SK-N-SH treated with all-trans-retinoic acid at 6 μM for 48 hours (cell line): ENCODE measurements around the gene ANKHD1.

Experiments
- ATAC-seq: fragments of 200-7000 bp; cut with Tn5 transposase; 3 replicates; pipeline ENCODE4 v1.9.1; 2020; ENCODE audit warnings: mild to moderate bottlenecking, moderate library complexity
- BACH2 ChIP-seq: fragments of 250-450 bp; sonication (Bioruptor Pico); IDR thresholded peaks from 2 replicates; pipeline ENCODE4 v1.9.0; 2021; ENCODE audit warnings: mild to moderate bottlenecking, borderline replicate concordance
- CREB5 ChIP-seq: fragments of 250-450 bp; sonication (Bioruptor Pico); IDR thresholded peaks from 2 replicates; pipeline ENCODE4 v1.5.1; 2020; ENCODE audit warnings: low read depth, mild to moderate bottlenecking, moderate library complexity
- CSDC2 ChIP-seq: fragments of 250-450 bp; sonication (Bioruptor Pico); IDR thresholded peaks from 2 replicates; pipeline ENCODE4 v1.5.0; 2020; ENCODE audit warnings: mild to moderate bottlenecking, moderate library complexity
- ESRRG ChIP-seq: fragments of 250-450 bp; sonication (Bioruptor Pico); IDR thresholded peaks from 2 replicates; pipeline ENCODE4 v1.6.1; 2021; ENCODE audit warnings: mild to moderate bottlenecking
- GLIS3 ChIP-seq: fragments of 250-450 bp; sonication (Bioruptor Pico); IDR thresholded peaks from 2 replicates; pipeline ENCODE4 v1.5.0; 2020; ENCODE audit warnings: mild to moderate bottlenecking, moderate library complexity
- ISL1 ChIP-seq: fragments of 250-450 bp; sonication (Bioruptor Pico); IDR thresholded peaks from 2 replicates; pipeline ENCODE4 v2.1.2; 2022; ENCODE audit warnings: mild to moderate bottlenecking, moderate library complexity
- OSR1 ChIP-seq: fragments of 250-450 bp; sonication (Bioruptor Pico); IDR thresholded peaks from 2 replicates; pipeline ENCODE4 v1.8.0; 2022; ENCODE audit warnings: moderate library complexity, mild to moderate bottlenecking, inconsistent platforms
- POU6F1 ChIP-seq: fragments of 250-450 bp; sonication (Bioruptor Pico); IDR thresholded peaks from 2 replicates; pipeline ENCODE4 v1.8.0; 2021; ENCODE audit warnings: low read depth, mild to moderate bottlenecking, moderate library complexity, borderline replicate concordance
- PPARA ChIP-seq: fragments of 250-450 bp; sonication (Bioruptor Pico); IDR thresholded peaks from 2 replicates; pipeline ENCODE4 v1.5.0; 2020; ENCODE audit warnings: mild to moderate bottlenecking, borderline replicate concordance
- RARB ChIP-seq: fragments of 250-450 bp; sonication (Bioruptor Pico); IDR thresholded peaks from 2 replicates; pipeline ENCODE4 v1.8.0; 2021; ENCODE audit warnings: mild to moderate bottlenecking, moderate library complexity
- TCF4 ChIP-seq: fragments of 250-450 bp; sonication (Bioruptor Pico); IDR thresholded peaks from 2 replicates; pipeline ENCODE4 v1.8.0; 2021; ENCODE audit warnings: mild to moderate bottlenecking, moderate library complexity, borderline replicate concordance
- TOX ChIP-seq: fragments of 250-450 bp; sonication (Bioruptor Pico); IDR thresholded peaks from 2 replicates; pipeline ENCODE4 v1.8.0; 2021; ENCODE audit warnings: mild to moderate bottlenecking, moderate library complexity, borderline replicate concordance
- ZFP3 ChIP-seq: fragments of 250-450 bp; sonication (Bioruptor Pico); IDR thresholded peaks from 2 replicates; pipeline ENCODE4 v1.5.0; 2020; ENCODE audit warnings: mild to moderate bottlenecking, moderate library complexity
- ZFP30 ChIP-seq: fragments of 450-650 bp; formaldehyde crosslinking; IDR thresholded peaks from 2 replicates; pipeline ENCODE4 v1.5.0; 2022; ENCODE audit warnings: mild to moderate bottlenecking, moderate library complexity
- ZNF565 ChIP-seq: fragments of 450-650 bp; formaldehyde crosslinking; conservative IDR thresholded peaks from 2 replicates; pipeline ENCODE4 v1.5.0; 2020; ENCODE audit warnings: low read depth, mild to moderate bottlenecking, moderate library complexity
- ZNF70 ChIP-seq: fragments of 450-650 bp; formaldehyde crosslinking; IDR thresholded peaks from 2 replicates; pipeline ENCODE4 v1.5.0; 2020; ENCODE audit warnings: mild to moderate bottlenecking, moderate library complexity
- ZNF8 ChIP-seq: fragments of 450-650 bp; formaldehyde crosslinking; IDR thresholded peaks from 2 replicates; pipeline ENCODE4 v1.5.0; 2020; ENCODE audit warnings: mild to moderate bottlenecking, moderate library complexity
- TF ChIP-seq, protein P1 (sequence below): fragments of 250-450 bp; sonication (Bioruptor Pico); IDR thresholded peaks from 2 replicates; pipeline ENCODE4 v1.5.0; 2020; ENCODE audit warnings: mild to moderate bottlenecking, moderate library complexity
- TF ChIP-seq, protein P2 (sequence below): fragments of 250-450 bp; sonication (Bioruptor Pico); IDR thresholded peaks from 2 replicates; pipeline ENCODE4 v1.8.0; 2020; ENCODE audit warnings: mild to moderate bottlenecking, moderate library complexity, borderline replicate concordance
- TF ChIP-seq, protein P3 (sequence below): fragments of 250-450 bp; sonication (Bioruptor Pico); IDR thresholded peaks from 2 replicates; pipeline ENCODE4 v1.5.1; 2021; ENCODE audit warnings: mild to moderate bottlenecking, moderate library complexity

The ANKHD1 gene

DNA sequence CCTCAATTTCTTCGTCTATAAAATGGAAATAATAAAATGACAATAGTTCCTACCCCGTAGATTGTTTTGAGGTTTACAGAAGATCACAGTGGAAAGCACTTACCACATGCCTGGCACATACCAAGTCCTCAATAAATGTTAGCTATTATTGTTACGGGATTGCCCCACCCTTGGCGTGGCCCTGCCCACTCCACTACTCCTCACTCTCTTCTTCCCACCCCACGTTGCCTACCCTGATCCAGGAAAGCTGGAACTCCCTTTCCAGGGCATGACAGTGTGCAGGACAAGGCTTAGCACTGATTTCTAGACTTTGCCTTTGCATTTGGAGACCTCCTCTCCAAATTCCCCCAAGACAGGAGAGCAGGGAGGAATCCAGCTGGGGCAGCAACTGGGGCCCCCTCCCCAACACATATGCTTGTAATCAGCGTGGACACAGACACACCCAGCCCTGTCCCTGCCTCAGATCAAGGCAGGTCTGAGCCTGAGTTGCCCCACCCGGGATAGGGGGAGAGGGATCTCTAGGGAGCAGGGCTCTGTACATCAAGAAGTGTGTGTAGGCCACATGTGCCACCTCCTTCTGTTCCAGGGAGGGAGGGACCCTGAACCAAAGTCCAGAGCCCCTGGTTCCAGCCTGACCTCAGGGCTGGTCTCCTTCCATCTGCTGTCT, 34.9 kb upstream of the ANKHD1 start:
- ATAC-seq = no peak
- no peak for TF ChIP-seq ZNF565 (CRISPR knock-in tag)
- TF ChIP-seq CREB5 (CRISPR knock-in tag) = no peak
- no peak for TF ChIP-seq CSDC2 (CRISPR knock-in tag)
- no peak for TF ChIP-seq ZNF70 (CRISPR knock-in tag)
- no peak for TF ChIP-seq ZFP3 (CRISPR knock-in tag)
- TF ChIP-seq ZNF8 (CRISPR knock-in tag) = no peak
- no peak for TF ChIP-seq ESRRG (CRISPR knock-in tag)
- TF ChIP-seq PPARA (CRISPR knock-in tag) = no peak
- no peak for TF ChIP-seq TCF4
- no peak for TF ChIP-seq BACH2 (CRISPR knock-in tag)
- TF ChIP-seq ISL1 (CRISPR knock-in tag) = no peak
- TF ChIP-seq GLIS3 = no peak
- no peak for TF ChIP-seq OSR1 (CRISPR knock-in tag)

- no peak for ATAC-seq
- TF ChIP-seq, protein P1, sequence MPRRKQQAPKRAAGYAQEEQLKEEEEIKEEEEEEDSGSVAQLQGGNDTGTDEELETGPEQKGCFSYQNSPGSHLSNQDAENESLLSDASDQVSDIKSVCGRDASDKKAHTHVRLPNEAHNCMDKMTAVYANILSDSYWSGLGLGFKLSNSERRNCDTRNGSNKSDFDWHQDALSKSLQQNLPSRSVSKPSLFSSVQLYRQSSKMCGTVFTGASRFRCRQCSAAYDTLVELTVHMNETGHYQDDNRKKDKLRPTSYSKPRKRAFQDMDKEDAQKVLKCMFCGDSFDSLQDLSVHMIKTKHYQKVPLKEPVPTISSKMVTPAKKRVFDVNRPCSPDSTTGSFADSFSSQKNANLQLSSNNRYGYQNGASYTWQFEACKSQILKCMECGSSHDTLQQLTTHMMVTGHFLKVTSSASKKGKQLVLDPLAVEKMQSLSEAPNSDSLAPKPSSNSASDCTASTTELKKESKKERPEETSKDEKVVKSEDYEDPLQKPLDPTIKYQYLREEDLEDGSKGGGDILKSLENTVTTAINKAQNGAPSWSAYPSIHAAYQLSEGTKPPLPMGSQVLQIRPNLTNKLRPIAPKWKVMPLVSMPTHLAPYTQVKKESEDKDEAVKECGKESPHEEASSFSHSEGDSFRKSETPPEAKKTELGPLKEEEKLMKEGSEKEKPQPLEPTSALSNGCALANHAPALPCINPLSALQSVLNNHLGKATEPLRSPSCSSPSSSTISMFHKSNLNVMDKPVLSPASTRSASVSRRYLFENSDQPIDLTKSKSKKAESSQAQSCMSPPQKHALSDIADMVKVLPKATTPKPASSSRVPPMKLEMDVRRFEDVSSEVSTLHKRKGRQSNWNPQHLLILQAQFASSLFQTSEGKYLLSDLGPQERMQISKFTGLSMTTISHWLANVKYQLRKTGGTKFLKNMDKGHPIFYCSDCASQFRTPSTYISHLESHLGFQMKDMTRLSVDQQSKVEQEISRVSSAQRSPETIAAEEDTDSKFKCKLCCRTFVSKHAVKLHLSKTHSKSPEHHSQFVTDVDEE (CRISPR knock-in tag) = no peak
- no peak for TF ChIP-seq BACH2 (CRISPR knock-in tag)
- no peak for TF ChIP-seq OSR1 (CRISPR knock-in tag)
- TF ChIP-seq ESRRG (CRISPR knock-in tag) = no peak
- no peak for TF ChIP-seq POU6F1 (CRISPR knock-in tag)
- no peak for TF ChIP-seq RARB (CRISPR knock-in tag)
- TF ChIP-seq ZFP30 (CRISPR knock-in tag) = no peak
- TF ChIP-seq, protein P2, sequence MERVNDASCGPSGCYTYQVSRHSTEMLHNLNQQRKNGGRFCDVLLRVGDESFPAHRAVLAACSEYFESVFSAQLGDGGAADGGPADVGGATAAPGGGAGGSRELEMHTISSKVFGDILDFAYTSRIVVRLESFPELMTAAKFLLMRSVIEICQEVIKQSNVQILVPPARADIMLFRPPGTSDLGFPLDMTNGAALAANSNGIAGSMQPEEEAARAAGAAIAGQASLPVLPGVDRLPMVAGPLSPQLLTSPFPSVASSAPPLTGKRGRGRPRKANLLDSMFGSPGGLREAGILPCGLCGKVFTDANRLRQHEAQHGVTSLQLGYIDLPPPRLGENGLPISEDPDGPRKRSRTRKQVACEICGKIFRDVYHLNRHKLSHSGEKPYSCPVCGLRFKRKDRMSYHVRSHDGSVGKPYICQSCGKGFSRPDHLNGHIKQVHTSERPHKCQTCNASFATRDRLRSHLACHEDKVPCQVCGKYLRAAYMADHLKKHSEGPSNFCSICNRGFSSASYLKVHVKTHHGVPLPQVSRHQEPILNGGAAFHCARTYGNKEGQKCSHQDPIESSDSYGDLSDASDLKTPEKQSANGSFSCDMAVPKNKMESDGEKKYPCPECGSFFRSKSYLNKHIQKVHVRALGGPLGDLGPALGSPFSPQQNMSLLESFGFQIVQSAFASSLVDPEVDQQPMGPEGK = no peak
- no peak for TF ChIP-seq TOX (CRISPR knock-in tag)
- TF ChIP-seq ZFP3 (CRISPR knock-in tag) = no peak
- no peak for TF ChIP-seq ISL1 (CRISPR knock-in tag)
- TF ChIP-seq GLIS3 = no peak
- TF ChIP-seq CSDC2 (CRISPR knock-in tag) = no peak
Observed at GRCh38 chr5:140367256-140368013, 34.2 kb upstream of the ANKHD1 start.

DNA sequence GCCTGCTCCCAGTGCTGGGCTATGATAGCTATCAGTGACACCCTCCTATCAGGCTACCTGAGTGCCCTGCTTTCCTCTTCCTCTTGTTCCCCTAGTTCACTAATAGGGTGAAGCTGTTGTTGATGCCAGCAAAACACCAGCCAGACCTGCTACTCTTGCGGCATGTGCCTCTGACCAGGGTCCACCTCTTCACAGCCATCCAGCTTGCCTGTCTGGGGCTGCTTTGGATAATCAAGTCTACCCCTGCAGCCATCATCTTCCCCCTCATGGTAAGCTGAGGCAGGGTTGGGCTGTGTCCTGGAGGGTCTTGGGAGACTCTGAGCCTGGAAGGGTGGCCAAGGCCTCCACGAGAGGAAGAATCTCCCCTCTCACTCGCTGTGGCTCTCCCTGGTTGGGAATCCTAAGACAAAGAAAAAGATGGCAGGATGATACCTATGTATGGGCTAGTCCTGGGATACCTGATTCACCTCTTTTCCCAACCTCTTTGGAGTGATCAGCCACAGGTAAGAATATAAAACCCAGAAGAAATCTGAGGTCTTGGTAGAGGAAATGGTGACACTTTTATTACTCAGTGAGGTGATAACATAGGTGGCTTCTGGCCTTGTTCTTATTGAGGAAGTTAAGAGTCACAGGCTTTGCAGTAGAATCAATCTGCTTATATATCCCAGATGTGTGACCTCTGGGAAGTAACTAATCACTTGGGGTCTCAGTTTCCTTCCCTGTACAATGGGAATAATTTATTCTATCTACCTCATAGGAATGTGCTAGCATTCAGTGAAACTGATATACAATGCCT, 30.1 kb upstream of the ANKHD1 start:
- TF ChIP-seq ISL1 (CRISPR knock-in tag) = no peak
- TF ChIP-seq, protein P3, sequence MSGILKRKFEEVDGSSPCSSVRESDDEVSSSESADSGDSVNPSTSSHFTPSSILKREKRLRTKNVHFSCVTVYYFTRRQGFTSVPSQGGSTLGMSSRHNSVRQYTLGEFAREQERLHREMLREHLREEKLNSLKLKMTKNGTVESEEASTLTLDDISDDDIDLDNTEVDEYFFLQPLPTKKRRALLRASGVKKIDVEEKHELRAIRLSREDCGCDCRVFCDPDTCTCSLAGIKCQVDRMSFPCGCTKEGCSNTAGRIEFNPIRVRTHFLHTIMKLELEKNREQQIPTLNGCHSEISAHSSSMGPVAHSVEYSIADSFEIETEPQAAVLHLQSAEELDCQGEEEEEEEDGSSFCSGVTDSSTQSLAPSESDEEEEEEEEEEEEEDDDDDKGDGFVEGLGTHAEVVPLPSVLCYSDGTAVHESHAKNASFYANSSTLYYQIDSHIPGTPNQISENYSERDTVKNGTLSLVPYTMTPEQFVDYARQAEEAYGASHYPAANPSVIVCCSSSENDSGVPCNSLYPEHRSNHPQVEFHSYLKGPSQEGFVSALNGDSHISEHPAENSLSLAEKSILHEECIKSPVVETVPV (CRISPR knock-in tag) = no peak
- TF ChIP-seq, protein P2 = no peak
- no peak for TF ChIP-seq TCF4
- TF ChIP-seq, all 23 proteins: peak for 0
- ATAC-seq = no peak
